Hepatocyte (in vitro differentiated cells): Measurements from ENCODE around the gene GCG. TPM values are rescaled to one million over a fixed set of nuclear protein-coding genes. Genes with fewer than 3 reads are reported as not detected.

Experiments used
- DNase-seq: peaks from one replicate; pipeline ENCODE4 v3.0.0-alpha.2; 2016; ENCODE audit warnings: low spot score
- H2AFZ ChIP-seq: fragments of 200-600 bp; sonication (generic); 2 replicates; pipeline ENCODE4 v1.6.0; 2016; ENCODE audit warnings: antibody characterized with exemption, mild to moderate bottlenecking
- H3K27ac ChIP-seq: fragments of 200-600 bp; sonication (generic); 2 replicates; pipeline ENCODE4 v1.5.1; 2016; ENCODE audit warnings: mild to moderate bottlenecking
- H3K27me3 ChIP-seq: fragments of 200-600 bp; sonication (generic); 2 replicates; pipeline ENCODE4 v1.6.1; 2016
- H3K36me3 ChIP-seq: fragments of 200-600 bp; sonication (generic); replicated peaks from 2 replicates; pipeline ENCODE4 v1.5.1; 2016; ENCODE audit warnings: low read depth; ENCODE audit not compliant: insufficient read depth
- H3K4me1 ChIP-seq: fragments of 200-600 bp; sonication (generic); 2 replicates; pipeline ENCODE4 v1.5.1; 2016; ENCODE audit warnings: mild to moderate bottlenecking, moderate library complexity; ENCODE audit not compliant: insufficient read depth
- H3K4me2 ChIP-seq: fragments of 200-600 bp; sonication (generic); 2 replicates; pipeline ENCODE4 v1.6.0; 2016
- H3K4me3 ChIP-seq: fragments of 200-600 bp; sonication (generic); 2 replicates; pipeline ENCODE4 v1.5.1; 2016; ENCODE audit warnings: mild to moderate bottlenecking
- H3K79me2 ChIP-seq: fragments of 200-600 bp; sonication (generic); 2 replicates; pipeline ENCODE4 v1.6.0; 2017; ENCODE audit warnings: mild to moderate bottlenecking
- H3K9me2 ChIP-seq: fragments of 200-600 bp; sonication (generic); replicated peaks from 2 replicates; pipeline ENCODE4 v1.6.0; 2017; ENCODE audit warnings: mild to moderate bottlenecking; ENCODE audit not compliant: insufficient read depth
- H3K9me3 ChIP-seq: fragments of 200-600 bp; sonication (generic); 2 replicates; pipeline ENCODE4 v1.5.1; 2016; ENCODE audit warnings: low read depth, mild to moderate bottlenecking
- H4K20me1 ChIP-seq: fragments of 200-600 bp; sonication (generic); 2 replicates; pipeline ENCODE4 v1.6.0; 2016; ENCODE audit warnings: mild to moderate bottlenecking; ENCODE audit not compliant: insufficient read depth, poor library complexity, severe bottlenecking
- EZH2 ChIP-seq: fragments of 200-600 bp; sonication (generic); IDR thresholded peaks from 2 replicates; pipeline ENCODE4 v1.6.1; 2016; ENCODE audit warnings: antibody characterized with exemption, mild to moderate bottlenecking, borderline replicate concordance
- EZH2phosphoT487 ChIP-seq: fragments of 200-600 bp; sonication (generic); IDR thresholded peaks from one replicate; pipeline ENCODE4 v1.6.1; 2018; ENCODE audit warnings: antibody characterized with exemption, mild to moderate bottlenecking, low read depth, moderate library complexity; ENCODE audit not compliant: unreplicated experiment, severe bottlenecking
- WGBS: methylation state at CpG from one replicate; pipeline ENCODE4 v1.1.6; 2016; ENCODE audit warnings: low lambda C conversion rate; ENCODE audit errors: missing lambda C conversion rate; 5-methylcytosine and 5-hydroxymethylcytosine counted together
- polyA plus RNA-seq: library from polyadenylated mRNA; unstranded; fragments of >200 nt; fragmentation: Nextera tagmentation; extraction: Ambion mirVana; gene quantifications from 2 replicates; pipeline ENCODE4 v1.2.1, GENCODE V29; 2016
- total RNA-seq: library from RNA; depleted of rRNA; stranded (reverse); fragments of >200 nt; gene quantifications from 2 replicates; pipeline ENCODE4 v1.2.3, GENCODE V29; 2014
- TF ChIP-seq, protein P1 (sequence below): fragments of 200-600 bp; sonication (generic); IDR thresholded peaks from 2 replicates; pipeline ENCODE4 v1.5.1; 2016; ENCODE audit warnings: antibody characterized with exemption, mild to moderate bottlenecking; ENCODE audit not compliant: poor library complexity

Gene GCG
- total and polyA plus RNA-seq, 2 experiments from 2014 or later, result 19.8 to 100 TPM

DNA sequence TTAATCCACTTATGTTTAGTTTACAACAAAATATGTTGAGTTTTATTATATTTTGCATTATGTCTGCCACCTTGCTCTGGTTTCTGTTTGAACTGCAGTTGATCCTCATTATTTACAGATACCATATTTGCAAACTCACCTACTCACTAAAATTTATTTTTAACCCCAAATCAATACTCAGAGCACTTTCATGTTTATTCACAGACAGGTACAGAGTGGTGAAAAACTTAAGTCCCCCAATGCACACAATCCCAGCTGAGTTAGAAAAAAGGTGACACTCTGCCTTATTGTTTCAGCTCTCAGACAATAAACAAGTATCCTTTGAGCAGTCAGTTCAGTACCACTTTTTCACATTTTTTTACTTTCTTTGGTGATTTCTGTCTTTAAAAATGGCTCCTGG, 13.7 kb downstream of the GCG start:
- H3K4me2 ChIP-seq, result no peak overlapping the region
- no peaks in the 10 kb centered on the region for H3K36me3 ChIP-seq
- no peak for TF ChIP-seq EZH2
- TF ChIP-seq, protein P1, sequence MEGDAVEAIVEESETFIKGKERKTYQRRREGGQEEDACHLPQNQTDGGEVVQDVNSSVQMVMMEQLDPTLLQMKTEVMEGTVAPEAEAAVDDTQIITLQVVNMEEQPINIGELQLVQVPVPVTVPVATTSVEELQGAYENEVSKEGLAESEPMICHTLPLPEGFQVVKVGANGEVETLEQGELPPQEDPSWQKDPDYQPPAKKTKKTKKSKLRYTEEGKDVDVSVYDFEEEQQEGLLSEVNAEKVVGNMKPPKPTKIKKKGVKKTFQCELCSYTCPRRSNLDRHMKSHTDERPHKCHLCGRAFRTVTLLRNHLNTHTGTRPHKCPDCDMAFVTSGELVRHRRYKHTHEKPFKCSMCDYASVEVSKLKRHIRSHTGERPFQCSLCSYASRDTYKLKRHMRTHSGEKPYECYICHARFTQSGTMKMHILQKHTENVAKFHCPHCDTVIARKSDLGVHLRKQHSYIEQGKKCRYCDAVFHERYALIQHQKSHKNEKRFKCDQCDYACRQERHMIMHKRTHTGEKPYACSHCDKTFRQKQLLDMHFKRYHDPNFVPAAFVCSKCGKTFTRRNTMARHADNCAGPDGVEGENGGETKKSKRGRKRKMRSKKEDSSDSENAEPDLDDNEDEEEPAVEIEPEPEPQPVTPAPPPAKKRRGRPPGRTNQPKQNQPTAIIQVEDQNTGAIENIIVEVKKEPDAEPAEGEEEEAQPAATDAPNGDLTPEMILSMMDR, result no peak
- no peaks in the 10 kb centered on the region for H3K4me1 ChIP-seq
- H3K9me2 ChIP-seq, result no peaks in the 10 kb centered on the region
- no peak overlapping the region for H3K4me3 ChIP-seq
- no peak overlapping the region for H2AFZ ChIP-seq
- H3K9me3 ChIP-seq, result no peaks in the 10 kb centered on the region
- no peaks in the 10 kb centered on the region for H3K79me2 ChIP-seq
- DNase-seq, result no peak
- no peak overlapping the region for H3K27ac ChIP-seq
- H3K27me3 ChIP-seq, result peaks cover 3% of the 10 kb centered on the region
- no peaks in the 10 kb centered on the region for H4K20me1 ChIP-seq

DNA sequence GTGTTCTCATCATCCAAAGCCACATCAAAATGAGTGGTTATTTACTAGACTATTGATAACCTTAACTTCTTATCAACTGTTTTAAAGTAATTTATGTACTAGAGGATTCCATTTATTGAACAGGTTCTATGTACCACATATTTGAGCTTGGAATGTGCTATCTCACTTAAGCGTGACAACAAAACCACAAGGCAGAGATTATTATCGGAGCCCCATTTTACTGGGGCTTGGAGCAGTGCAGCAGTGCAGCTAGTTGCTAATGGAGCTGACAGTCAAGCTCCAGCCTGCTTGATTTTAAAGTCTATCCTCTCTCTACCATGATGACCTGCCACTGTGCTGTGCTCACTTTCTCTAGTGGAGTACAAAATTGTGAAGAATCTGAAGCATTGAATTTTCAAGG, 24.6 kb downstream of the GCG start:
- Histone ChIP-seq H3K79me2 (no peaks in the 10 kb centered on the region), H3K9me2 (no peaks in the 10 kb centered on the region), H3K9me3 (no peaks in the 10 kb centered on the region), H2AFZ (no peak overlapping the region), H4K20me1 (no peaks in the 10 kb centered on the region), H3K36me3 (no peaks in the 10 kb centered on the region), H3K27ac (no peak overlapping the region), H3K4me3 (no peak overlapping the region), H3K4me1 (no peaks in the 10 kb centered on the region), H3K27me3 (no peaks in the 10 kb centered on the region), H3K4me2 (no peak overlapping the region)
- 72% methylated on average over 2 of the region's 2 CpGs for WGBS
- TF ChIP-seq, protein P1, result no peak
- TF ChIP-seq EZH2 (no peak), EZH2phosphoT487 (no peak)
- DNase-seq, result no peak

DNA sequence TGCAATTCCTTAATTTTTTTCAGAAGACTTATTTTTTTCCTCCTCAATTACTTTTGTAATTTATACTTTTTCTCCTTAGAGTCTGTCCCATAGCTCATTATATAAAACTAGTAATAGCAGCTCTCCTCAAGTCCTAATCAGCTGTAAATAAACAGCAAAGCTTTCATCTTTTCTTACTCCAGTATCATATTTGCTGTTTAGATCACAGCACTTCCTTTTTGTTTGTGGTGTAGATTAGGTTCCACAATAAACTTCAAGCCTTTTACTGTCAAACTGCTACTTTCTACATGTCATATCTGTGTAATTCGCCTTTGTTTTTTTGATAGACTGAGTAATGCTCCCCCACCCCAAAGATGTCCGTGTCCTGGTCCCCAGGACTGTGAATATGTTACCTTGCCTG, 25.5 kb downstream of the GCG start:
- Histone ChIP-seq H3K27ac (no peak overlapping the region), H2AFZ (no peak overlapping the region), H3K4me3 (no peak overlapping the region), H4K20me1 (no peaks in the 10 kb centered on the region), H3K4me2 (no peak overlapping the region), H3K4me1 (no peaks in the 10 kb centered on the region), H3K79me2 (no peaks in the 10 kb centered on the region), H3K9me2 (no peaks in the 10 kb centered on the region), H3K9me3 (no peaks in the 10 kb centered on the region), H3K36me3 (no peaks in the 10 kb centered on the region), H3K27me3 (no peaks in the 10 kb centered on the region)
- no peak for DNase-seq
- TF ChIP-seq, protein P1, result no peak
- no peak for TF ChIP-seq EZH2phosphoT487
- TF ChIP-seq EZH2, result no peak
- WGBS, result 93% methylated on average over 2 of the region's 2 CpGs

DNA sequence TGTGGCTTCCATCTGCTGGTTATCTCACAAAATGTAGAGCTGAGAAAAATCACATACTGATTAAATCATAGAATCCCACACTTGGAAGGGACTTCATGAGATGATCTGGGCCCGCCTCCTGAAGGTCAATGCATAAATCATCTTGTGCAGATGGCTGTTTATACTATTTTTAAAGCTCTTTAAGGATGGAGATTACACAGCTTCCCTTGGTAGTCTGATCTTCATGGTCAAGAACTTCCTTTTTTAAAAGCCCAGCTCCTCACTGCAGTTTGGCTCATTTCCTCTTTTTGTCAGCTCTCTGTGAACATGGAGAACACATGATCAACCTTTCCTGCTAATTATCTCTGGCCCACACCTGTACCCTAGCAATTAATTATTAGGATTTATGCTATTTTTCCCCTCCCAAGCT, 25.9 kb downstream of the GCG start:
- Histone ChIP-seq H3K4me3 (no peak overlapping the region), H2AFZ (no peak overlapping the region), H3K27ac (no peak overlapping the region), H3K9me2 (no peaks in the 10 kb centered on the region), H4K20me1 (no peaks in the 10 kb centered on the region), H3K9me3 (no peaks in the 10 kb centered on the region), H3K27me3 (no peaks in the 10 kb centered on the region), H3K4me1 (no peaks in the 10 kb centered on the region), H3K36me3 (no peaks in the 10 kb centered on the region), H3K4me2 (no peak overlapping the region), H3K79me2 (no peaks in the 10 kb centered on the region)
- 88% methylated on average over 1 of the region's 1 CpG for WGBS
- TF ChIP-seq, protein P1, result no peak
- no peak for TF ChIP-seq EZH2
- no peak for DNase-seq
